HT1080 (cell line): Measurements from ENCODE around the gene PDE6A. TPM values are rescaled to one million over a fixed set of nuclear protein-coding genes. Genes with fewer than 3 reads are reported as not detected.

Experiments used
- DNase-seq: peaks from one replicate; pipeline ENCODE4 v3.0.0-alpha.2; 2015; ENCODE audit warnings: low read depth
- small RNA-seq: library from RNA; depleted of rRNA; stranded (forward); fragments of <200 nt; gene quantifications from one replicate; pipeline ENCODE3, GENCODE V24; 2014
- total RNA-seq: library from RNA; depleted of rRNA; stranded (reverse); fragments of >200 nt; shearing (Covaris generic); gene quantifications from 2 replicates; pipeline ENCODE4 v1.2.3, GENCODE V29; 2014; rRNA removed

The PDE6A gene
- total RNA-seq, 1 experiment from 2014 or later = not detected

GRCh38 chr5:149818116-149818515, 126.5 kb downstream of the PDE6A start:
- no peak for DNase-seq

- DNase-seq = no peak
These were observed 127.0 kb downstream of the PDE6A start for GRCh38 chr5:149817539-149818060.

- no peak for DNase-seq
These were observed 127.9 kb downstream of the PDE6A start for GRCh38 chr5:149816661-149817060.

- DNase-seq = no peak
These were observed 133.1 kb downstream of the PDE6A start for GRCh38 chr5:149811453-149811852.

GRCh38 chr5:149810856-149811255, 133.7 kb downstream of the PDE6A start:
- no peak for DNase-seq

GRCh38 chr5:149809931-149810691, 134.5 kb downstream of the PDE6A start:
- DNase-seq = no peak

- DNase-seq = no peak
These were observed 136.2 kb downstream of the PDE6A start for GRCh38 chr5:149808264-149808982.

Small RNA genes lying within 50 kb of the gene (small RNA-seq; reads per million reads assigned to genes)
- gene RF00019 = not detected

Other genes starting within 250 kb of the PDE6A start
- 3.4 and 3.5 TPM in 2 replicates for gene PPARGC1B, start 214.5 kb downstream of the PDE6A start, total RNA-seq
- gene SLC26A2, start 16.0 kb upstream of the PDE6A start, total RNA-seq = 16.1 and 19.5 TPM in 2 replicates
- gene TIGD6, start 55.9 kb upstream of the PDE6A start, total RNA-seq = 3.5 and 4.0 TPM in 2 replicates
- gene HMGXB3, start 55.9 kb upstream of the PDE6A start, total RNA-seq = 44.6 and 56.3 TPM in 2 replicates
- 2.3 and 3.9 TPM in 2 replicates for gene CSF1R, start 141.8 kb upstream of the PDE6A start, total RNA-seq
- 2.2 and 5.4 TPM in 2 replicates for gene PDGFRB, start 211.1 kb upstream of the PDE6A start, total RNA-seq
- not detected in 2 replicates for gene CDX1, start 222.0 kb upstream of the PDE6A start, total RNA-seq
- gene SLC6A7, start 245.3 kb upstream of the PDE6A start, total RNA-seq = 0.03 TPM in 1 of 2 replicates, not detected in the other